B cell (primary cell): ENCODE measurements around the gene ZNF827. TPM values are rescaled to one million over a fixed set of nuclear protein-coding genes. Genes with fewer than 3 reads are reported as not detected.

Experiments used
- ATAC-seq: fragments of 200-7000 bp; cut with Tn5 transposase; one replicate; pipeline ENCODE4 v1.10.0; 2021; ENCODE audit warnings: low read depth, mild to moderate bottlenecking, moderate number of reproducible peaks, moderate library complexity
- CTCF ChIA-PET: fragments of 350-600 bp; sonication (Branson Sonifier 250); formaldehyde crosslinking; loops from one replicate; lab custom pipeline; 2021; ENCODE audit warnings: antibody characterized with exemption, inconsistent platforms; lab: Charles Lee
- POLR2A ChIA-PET: fragments of 350-600 bp; sonication (Branson Sonifier 250); formaldehyde crosslinking; loops from one replicate; lab custom pipeline; 2021; ENCODE audit warnings: antibody characterized with exemption; lab: Charles Lee
- DNase-seq: peaks from one replicate; pipeline ENCODE4 v3.0.0; 2013
- H2AFZ ChIP-seq: 2 replicates; pipeline ENCODE4 v1.6.1; 2012; ENCODE audit warnings: mild to moderate bottlenecking, low read depth, low read length; ENCODE audit not compliant: insufficient read depth, poor library complexity, severe bottlenecking
- H3K27ac ChIP-seq, 2 donors: 1 replicate in 1 of 2; 2 replicates in 1 of 2; pipeline ENCODE4 v1.5.1; 2012 to 2013; ENCODE audit warnings: low read length in 2 of 2, mild to moderate bottlenecking in 2 of 2, moderate library complexity in 1 of 2
- H3K27me3 ChIP-seq, 4 experiments: fragments of 200-600 bp in 1 of 4; sonication (generic) in 1 of 4; replicated peaks in 1 of 4; 1 replicate in 2 of 4; 2 replicates in 2 of 4; pipeline versions ENCODE4 v1.6.1 to v1.7.0; 2013 to 2016; ENCODE audit warnings: low read length in 3 of 4, mild to moderate bottlenecking in 2 of 4, mixed read lengths in 1 of 4, moderate library complexity in 1 of 4; ENCODE audit not compliant: insufficient read depth in 4 of 4, control insufficient read depth in 3 of 4; ENCODE audit errors: control extremely low read depth in 1 of 4
- H3K36me3 ChIP-seq, 2 experiments: replicated peaks in 1 of 2; 1 replicate in 1 of 2; 2 replicates in 1 of 2; pipeline versions ENCODE4 v1.6.1 to v1.7.1; 2013; ENCODE audit warnings: low read length in 1 of 2; ENCODE audit not compliant: insufficient read depth in 2 of 2, control insufficient read depth in 1 of 2; ENCODE audit errors: control extremely low read depth in 1 of 2, extremely low read depth in 1 of 2
- H3K4me1 ChIP-seq, 2 donors: fragments of 200-600 bp in 1 of 2; sonication (generic) in 1 of 2; 1 replicate in 1 of 2; 2 replicates in 1 of 2; pipeline versions ENCODE4 v1.5.1 to v1.6.1; 2013 to 2017; ENCODE audit warnings: low read length in 2 of 2; ENCODE audit not compliant: control insufficient read depth in 2 of 2, insufficient read depth in 2 of 2
- H3K4me2 ChIP-seq: replicated peaks from 2 replicates; pipeline ENCODE3; 2012; ENCODE audit warnings: mild to moderate bottlenecking, low read depth, low read length; ENCODE audit not compliant: poor library complexity, severe bottlenecking
- H3K4me3 ChIP-seq, 5 experiments: fragments of 200-600 bp in 1 of 5; sonication (generic) in 1 of 5; 1 replicate in 3 of 5; 2 replicates in 2 of 5; pipeline versions ENCODE4 v1.5.1 to v1.7.0; 2011 to 2016; ENCODE audit warnings: low read length in 4 of 5, mild to moderate bottlenecking in 4 of 5, low read depth in 2 of 5, control low read depth in 1 of 5, moderate library complexity in 1 of 5; ENCODE audit not compliant: insufficient read depth in 1 of 5; ENCODE audit errors: control extremely low read depth in 1 of 5, extremely low read depth in 1 of 5
- H3K79me2 ChIP-seq: fragments of 200-600 bp; sonication (generic); one replicate; pipeline ENCODE4 v1.6.0; 2016; ENCODE audit warnings: low read length; ENCODE audit not compliant: control insufficient read depth, insufficient read depth
- H3K9ac ChIP-seq: fragments of 200-600 bp; sonication (generic); 2 replicates; pipeline ENCODE4 v1.6.1; 2017; ENCODE audit warnings: mild to moderate bottlenecking, low read length, moderate library complexity
- H3K9me3 ChIP-seq, 3 donors: one replicate each; pipeline versions ENCODE4 v1.6.1 to v1.7.1; 2013; ENCODE audit warnings: low read length in 2 of 3; ENCODE audit not compliant: control insufficient read depth in 2 of 3, insufficient read depth in 1 of 3; ENCODE audit errors: control extremely low read depth in 1 of 3
- H4K20me1 ChIP-seq: 2 replicates; pipeline ENCODE4 v1.6.0; 2012; ENCODE audit warnings: mild to moderate bottlenecking, low read length; ENCODE audit not compliant: insufficient read depth, control insufficient read depth, poor library complexity, severe bottlenecking
- H3K27ac Mint-ChIP-seq: one replicate; pipeline ENCODE4 v1.8.0; 2021; ENCODE audit warnings: mixed read lengths
- H3K27me3 Mint-ChIP-seq: one replicate; pipeline ENCODE4 v1.8.0; 2021; ENCODE audit warnings: mixed read lengths
- H3K4me1 Mint-ChIP-seq: one replicate; pipeline ENCODE4 v1.8.0; 2021; ENCODE audit warnings: mixed read lengths
- H3K4me3 Mint-ChIP-seq: one replicate; pipeline ENCODE4 v1.8.0; 2021; ENCODE audit warnings: mixed read lengths
- H3K9me3 Mint-ChIP-seq: one replicate; pipeline ENCODE4 v1.8.0; 2022; ENCODE audit warnings: mixed read lengths; ENCODE audit not compliant: insufficient read depth
- EZH2 ChIP-seq: IDR thresholded peaks from 2 replicates; pipeline ENCODE4 v1.6.1; 2012; ENCODE audit warnings: borderline replicate concordance, low read depth, mild to moderate bottlenecking, moderate library complexity, low read length; ENCODE audit not compliant: insufficient read depth, poor library complexity, severe bottlenecking
- WGBS: methylation state at CpG from one replicate; pipeline ENCODE4 v1.1.5; 2013; ENCODE audit warnings: missing lambda C conversion rate; ENCODE audit not compliant: insufficient coverage; 5-methylcytosine and 5-hydroxymethylcytosine counted together
- intact Hi-C: fragments of 100-400 bp; cut with micrococcal nuclease; formaldehyde crosslinking; loops from one replicate; pipeline ENCODE4 v1.10.0; 2022
- polyA plus RNA-seq: library from polyadenylated mRNA; depleted of rRNA; stranded (reverse); fragments of >200 nt; gene quantifications from 2 replicates; pipeline ENCODE4 v1.2.3, GENCODE V29; 2012
- total RNA-seq, 2 donors: library from RNA; stranded (reverse); fragments of 120-200 nt in 1 of 2; gene quantifications; 1 replicate in 1 of 2; 2 replicates in 1 of 2; pipeline versions ENCODE4 v1.2.3 to v1.2.4, GENCODE V29; 2013 to 2022
- TF ChIP-seq, protein P1 (sequence below): fragments of 200-600 bp; IDR thresholded peaks from one replicate; pipeline ENCODE4 v1.8.0; 2022; ENCODE audit warnings: antibody characterized with exemption, mild to moderate bottlenecking

Gene ZNF827
- total and polyA plus RNA-seq, 2 donors (not counting 1 experiment from before 2014, with no cell fraction given), result 20.6 to 30.1 TPM

- H3K4me3 Mint-ChIP-seq, result no peak overlapping the region
- ATAC-seq (no peak), DNase-seq (no peak)
- ChIA-PET POLR2A (no interaction called here), CTCF (no interaction called here)
- Histone ChIP-seq H3K4me3 (no peak overlapping the region), H3K4me1 (no peaks in the 10 kb centered on the region), H4K20me1 (no peaks in the 10 kb centered on the region), H3K9me3 (no peaks in the 10 kb centered on the region), H2AFZ (no peak overlapping the region), H3K27me3 (no peaks in the 10 kb centered on the region), H3K9ac (no peak overlapping the region), H3K79me2 (no peaks in the 10 kb centered on the region), H3K4me2 (no peak overlapping the region), H3K27ac (no peak overlapping the region), H3K36me3 (peaks cover 0 to 5% of the 10 kb centered on the region in 2 experiments)
- peaks cover 2% of the 10 kb centered on the region for H3K9me3 Mint-ChIP-seq
- TF ChIP-seq, protein P1, sequence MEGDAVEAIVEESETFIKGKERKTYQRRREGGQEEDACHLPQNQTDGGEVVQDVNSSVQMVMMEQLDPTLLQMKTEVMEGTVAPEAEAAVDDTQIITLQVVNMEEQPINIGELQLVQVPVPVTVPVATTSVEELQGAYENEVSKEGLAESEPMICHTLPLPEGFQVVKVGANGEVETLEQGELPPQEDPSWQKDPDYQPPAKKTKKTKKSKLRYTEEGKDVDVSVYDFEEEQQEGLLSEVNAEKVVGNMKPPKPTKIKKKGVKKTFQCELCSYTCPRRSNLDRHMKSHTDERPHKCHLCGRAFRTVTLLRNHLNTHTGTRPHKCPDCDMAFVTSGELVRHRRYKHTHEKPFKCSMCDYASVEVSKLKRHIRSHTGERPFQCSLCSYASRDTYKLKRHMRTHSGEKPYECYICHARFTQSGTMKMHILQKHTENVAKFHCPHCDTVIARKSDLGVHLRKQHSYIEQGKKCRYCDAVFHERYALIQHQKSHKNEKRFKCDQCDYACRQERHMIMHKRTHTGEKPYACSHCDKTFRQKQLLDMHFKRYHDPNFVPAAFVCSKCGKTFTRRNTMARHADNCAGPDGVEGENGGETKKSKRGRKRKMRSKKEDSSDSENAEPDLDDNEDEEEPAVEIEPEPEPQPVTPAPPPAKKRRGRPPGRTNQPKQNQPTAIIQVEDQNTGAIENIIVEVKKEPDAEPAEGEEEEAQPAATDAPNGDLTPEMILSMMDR, result no peak
- no peak for TF ChIP-seq EZH2
- H3K4me1 Mint-ChIP-seq, result no peaks in the 10 kb centered on the region
- intact Hi-C loops, result no loop called here
- no peaks in the 10 kb centered on the region for H3K27me3 Mint-ChIP-seq
- no peak overlapping the region for H3K27ac Mint-ChIP-seq
- no CpG with 5 or more reads among the region's 2 CpGs for WGBS
Observed at GRCh38 chr4:145788755-145789154, 149.9 kb downstream of the ZNF827 start.

DNA sequence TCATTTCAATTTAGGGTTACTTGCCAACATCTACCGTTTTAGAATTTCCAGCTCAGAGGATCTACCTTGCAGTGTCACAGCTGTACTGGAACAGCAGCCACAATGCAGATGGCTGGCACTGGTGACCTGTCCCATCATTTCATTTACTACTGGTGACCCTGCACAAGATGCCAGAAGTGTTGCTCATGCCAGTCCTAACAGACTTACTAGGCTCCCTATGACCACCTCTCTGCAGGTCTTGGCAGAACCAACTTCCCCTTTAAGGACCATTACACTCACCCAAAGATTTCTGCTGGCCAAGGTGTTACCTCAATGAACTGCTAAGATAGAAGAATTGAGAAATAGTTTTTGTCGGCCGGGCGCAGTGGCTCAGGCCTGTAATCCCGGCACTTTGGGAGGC lies 151.8 kb downstream of the ZNF827 start:
- Mint-ChIP-seq H3K9me3 (peaks cover 3% of the 10 kb centered on the region), H3K27me3 (no peaks in the 10 kb centered on the region), H3K27ac (no peak overlapping the region), H3K4me1 (no peaks in the 10 kb centered on the region), H3K4me3 (no peak overlapping the region)
- ATAC-seq, result no peak
- TF ChIP-seq, protein P1, result no peak
- no peak for TF ChIP-seq EZH2
- Histone ChIP-seq H3K4me2 (no peak overlapping the region), H3K36me3 (peaks cover 0 to 5% of the 10 kb centered on the region in 2 experiments), H3K27me3 (no peaks in the 10 kb centered on the region), H3K4me3 (no peak overlapping the region), H3K4me1 (no peaks in the 10 kb centered on the region), H3K9me3 (no peaks in the 10 kb centered on the region), H3K27ac (no peak overlapping the region), H2AFZ (no peak overlapping the region), H3K79me2 (no peaks in the 10 kb centered on the region), H4K20me1 (no peaks in the 10 kb centered on the region), H3K9ac (no peak overlapping the region)
- CTCF ChIA-PET, result no interaction called here
- intact Hi-C loops, result no loop called here
- POLR2A ChIA-PET, result no interaction called here
- 98% methylated on average over 5 of the region's 5 CpGs for WGBS
- DNase-seq, result no peak
